Islet of Langerhans (tissue), 1 donor: ENCODE measurements around the gene CADPS2.

Experiments used
- FAIRE-seq: peaks from one replicate; lab custom pipeline; 2011; peaks lifted over from hg19 to GRCh38; lab: Jason Lieb, UNC

The CADPS2 gene

GRCh38 chr7:122269241-122269640, 617.0 kb downstream of the CADPS2 start:
- no peak for FAIRE-seq
